Transverse colon (tissue), 4 donors: ENCODE data around the gene MAP2K5. TPM values are rescaled to one million over a fixed set of nuclear protein-coding genes. Genes with fewer than 3 reads are reported as not detected.
"Not testable (repeated sequence)": the region's sequence is repeated elsewhere in the genome, so short reads cannot be mapped to it uniquely, and the experiment has no call there.

ENCODE experiments used
- DNase-seq: peaks from one replicate; pipeline ENCODE4 v3.0.0-alpha.2; 2019
- H3K27ac ChIP-seq, 4 donors: fragments of 200-600 bp; sonication (generic); 2 replicates each; pipeline ENCODE4 v1.5.1; 2016 to 2018; ENCODE audit warnings: inconsistent platforms in 4 of 4
- H3K27me3 ChIP-seq: fragments of 200-600 bp; sonication (generic); 2 replicates; pipeline ENCODE4 v1.5.1; 2017; ENCODE audit warnings: inconsistent platforms
- H3K36me3 ChIP-seq, 4 donors: fragments of 200-600 bp; sonication (generic); 2 replicates each; pipeline ENCODE4 v1.5.1; 2017 to 2019; ENCODE audit warnings: inconsistent platforms in 4 of 4
- H3K4me1 ChIP-seq, 4 donors: fragments of 200-600 bp; sonication (generic); 2 replicates each; pipeline ENCODE4 v1.5.1; 2017 to 2020; ENCODE audit warnings: inconsistent platforms in 4 of 4
- H3K4me3 ChIP-seq, 4 donors: fragments of 200-600 bp; sonication (generic); 1 replicate in 1 of 4; 2 replicates in 3 of 4; pipeline versions ENCODE4 v1.5.1 to v1.6.1; 2017 to 2019; ENCODE audit warnings: inconsistent platforms in 4 of 4
- H3K9me3 ChIP-seq, 2 donors: fragments of 200-600 bp; sonication (generic); 2 replicates each; pipeline ENCODE4 v1.5.1; 2017 to 2019; ENCODE audit warnings: inconsistent platforms in 2 of 2
- EP300 ChIP-seq: sonication (generic); formaldehyde crosslinking; IDR thresholded peaks from one replicate; pipeline ENCODE4 v1.6.1; 2017; ENCODE audit warnings: antibody characterized with exemption, low read depth
- POLR2A ChIP-seq: fragments of 450-650 bp; IDR thresholded peaks from one replicate; pipeline ENCODE4 v1.6.1; 2016; ENCODE audit warnings: antibody characterized with exemption, mild to moderate bottlenecking, moderate library complexity
- POLR2AphosphoS5 ChIP-seq, 3 donors: sonication (generic); formaldehyde crosslinking; IDR thresholded peaks; one replicate each; pipeline ENCODE4 v1.6.1; 2016; ENCODE audit warnings: antibody characterized with exemption in 3 of 3
- WGBS, 2 donors: methylation state at CpG; one replicate each; pipeline ENCODE4 v1.1.5; 2018; ENCODE audit warnings: low coverage in 1 of 2; 5-methylcytosine and 5-hydroxymethylcytosine counted together
- in situ Hi-C, 4 donors: fragments of 200-750 bp; cut with MboI; loops; one replicate each; pipeline versions ENCODE4 v1.15.0 to v1.15.1; 2017; ENCODE audit warnings: low sequenced_read_pairs in 3 of 4, low pct_ligation_motif_present in 1 of 4, low pct_unique_long_range_greater_than_20kb in 1 of 4
- intact Hi-C: fragments of 100-400 bp; cut with DNase I; formaldehyde crosslinking; loops from one replicate; pipeline ENCODE4 v1.15.1; 2023; ENCODE audit warnings: low total_unique reads
- total RNA-seq, 4 donors: library from RNA; depleted of rRNA; stranded (reverse); fragments of >200 nt; gene quantifications; one replicate each; pipeline ENCODE4 v1.1.0, GENCODE V29; 2016
- TF ChIP-seq, protein P1 (sequence below), 5 experiments: fragments of 200-600 bp in 3 of 5; fragments of 450-650 bp in 2 of 5; sonication (generic) in 3 of 5; IDR thresholded peaks; 1 replicate in 2 of 5; 2 replicates in 3 of 5; pipeline ENCODE4 v1.5.1; 2016 to 2017; ENCODE audit warnings: antibody characterized with exemption in 5 of 5, inconsistent platforms in 3 of 5, mild to moderate bottlenecking in 2 of 5, moderate library complexity in 1 of 5

Gene MAP2K5
- total RNA-seq, 4 donors from 2014 or later, result 19.8 to 320 (median 21.1) TPM

GRCh38 chr15:67611370-67612369 lies 69.2 kb downstream of the MAP2K5 start:
- in situ Hi-C loops (no loop called here), intact Hi-C loops (no loop called here)
- Histone ChIP-seq H3K4me1 (peaks cover 4 to 20% (median 11%) of the 10 kb centered on the region in 4 donors), H3K4me3 (no peak overlapping the region), H3K9me3 (no peaks in the 10 kb centered on the region), H3K27me3 (no peaks in the 10 kb centered on the region), H3K27ac (no peak overlapping the region), H3K36me3 (no peaks in the 10 kb centered on the region)
- TF ChIP-seq EP300, result no peak
- no peak for TF ChIP-seq POLR2A
- no peak for DNase-seq
- whole genome bisulfite sequencing, 2 donors, result 62 to 75% methylated on average over 3 to 6 of the region's 6 CpGs

DNA sequence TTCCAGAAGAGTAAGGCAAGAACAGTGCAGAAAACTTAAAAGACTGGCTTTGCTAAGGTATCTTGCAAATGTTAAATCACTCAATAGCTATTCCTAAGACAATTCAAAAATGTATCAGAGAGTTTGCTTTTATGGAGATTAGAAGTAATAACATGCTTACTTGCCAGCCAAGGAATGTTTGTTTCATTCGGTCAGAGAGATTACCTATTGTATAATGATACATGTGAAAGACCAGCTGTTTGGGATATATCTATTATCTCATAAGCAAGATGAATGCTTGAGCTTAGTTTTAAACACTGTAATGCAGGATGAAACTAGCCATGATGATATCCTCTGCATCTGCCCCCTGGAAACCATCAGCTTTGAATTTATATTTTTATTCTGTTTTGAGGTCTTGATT lies 70.7 kb downstream of the MAP2K5 start:
- Histone ChIP-seq H3K27ac (no peak overlapping the region), H3K9me3 (no peaks in the 10 kb centered on the region), H3K4me3 (no peak overlapping the region), H3K4me1 (peaks cover 0 to 15% (median 9%) of the 10 kb centered on the region in 4 donors), H3K27me3 (no peaks in the 10 kb centered on the region), H3K36me3 (no peaks in the 10 kb centered on the region)
- intact Hi-C loops (no loop called here), in situ Hi-C loops (no loop called here)
- 78 to 93% methylated on average over 1 of the region's 1 CpG for WGBS, 2 donors
- TF ChIP-seq POLR2AphosphoS5 (IDR thresholded peaks at IDR 0.05), result no peak
- TF ChIP-seq, protein P1, sequence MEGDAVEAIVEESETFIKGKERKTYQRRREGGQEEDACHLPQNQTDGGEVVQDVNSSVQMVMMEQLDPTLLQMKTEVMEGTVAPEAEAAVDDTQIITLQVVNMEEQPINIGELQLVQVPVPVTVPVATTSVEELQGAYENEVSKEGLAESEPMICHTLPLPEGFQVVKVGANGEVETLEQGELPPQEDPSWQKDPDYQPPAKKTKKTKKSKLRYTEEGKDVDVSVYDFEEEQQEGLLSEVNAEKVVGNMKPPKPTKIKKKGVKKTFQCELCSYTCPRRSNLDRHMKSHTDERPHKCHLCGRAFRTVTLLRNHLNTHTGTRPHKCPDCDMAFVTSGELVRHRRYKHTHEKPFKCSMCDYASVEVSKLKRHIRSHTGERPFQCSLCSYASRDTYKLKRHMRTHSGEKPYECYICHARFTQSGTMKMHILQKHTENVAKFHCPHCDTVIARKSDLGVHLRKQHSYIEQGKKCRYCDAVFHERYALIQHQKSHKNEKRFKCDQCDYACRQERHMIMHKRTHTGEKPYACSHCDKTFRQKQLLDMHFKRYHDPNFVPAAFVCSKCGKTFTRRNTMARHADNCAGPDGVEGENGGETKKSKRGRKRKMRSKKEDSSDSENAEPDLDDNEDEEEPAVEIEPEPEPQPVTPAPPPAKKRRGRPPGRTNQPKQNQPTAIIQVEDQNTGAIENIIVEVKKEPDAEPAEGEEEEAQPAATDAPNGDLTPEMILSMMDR (IDR thresholded peaks at IDR 0.05), result no peak
- no peak for TF ChIP-seq POLR2A
- no peak for DNase-seq

GRCh38 chr15:67613708-67614107 lies 71.2 kb downstream of the MAP2K5 start:
- intact Hi-C loops, result no loop called here
- no peak overlapping the region for H3K4me3 ChIP-seq
- H3K27ac ChIP-seq, result no peak overlapping the region
- H3K27me3 ChIP-seq, result no peaks in the 10 kb centered on the region
- no peaks in the 10 kb centered on the region for H3K9me3 ChIP-seq
- in situ Hi-C loops, result no loop called here
- DNase-seq, result no peak
- H3K36me3 ChIP-seq, result no peaks in the 10 kb centered on the region
- TF ChIP-seq, protein P1 (IDR thresholded peaks at IDR 0.05), result no peak
- H3K4me1 ChIP-seq, result peaks cover 0 to 10% (median 6%) of the 10 kb centered on the region in 4 donors
- WGBS, 2 donors, result 89 to 94% methylated on average over 2 to 3 of the region's 3 CpGs

DNA sequence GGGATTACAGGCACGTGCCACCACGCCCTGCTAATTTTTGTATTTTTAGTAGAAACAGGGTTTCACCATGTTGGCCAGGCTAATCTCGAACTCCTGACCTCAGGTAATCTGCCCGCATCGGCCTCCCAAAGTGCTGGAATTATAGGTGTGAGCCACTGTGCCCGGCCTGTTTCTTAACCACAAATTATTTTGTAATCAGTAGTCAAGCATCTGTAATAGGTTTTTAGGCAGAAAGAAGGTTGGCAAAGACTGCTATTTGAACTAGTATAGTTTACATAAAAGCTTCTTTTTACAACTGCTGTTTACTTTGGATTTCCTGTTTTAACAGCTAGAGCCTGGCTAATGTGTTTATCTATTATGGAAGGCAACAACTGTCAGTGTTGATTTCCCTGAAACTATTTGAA lies 72.6 kb downstream of the MAP2K5 start:
- H3K4me1 ChIP-seq, H3K36me3 ChIP-seq, intact Hi-C loops, in situ Hi-C loops, DNase-seq, H3K9me3 ChIP-seq, H3K27ac ChIP-seq, H3K4me3 ChIP-seq, H3K27me3 ChIP-seq: not testable (repeated sequence)
- 67% methylated on average over 6 of the region's 6 CpGs; no CpG with 5 or more reads in 1 of the 2 donors for WGBS, 2 donors

DNA sequence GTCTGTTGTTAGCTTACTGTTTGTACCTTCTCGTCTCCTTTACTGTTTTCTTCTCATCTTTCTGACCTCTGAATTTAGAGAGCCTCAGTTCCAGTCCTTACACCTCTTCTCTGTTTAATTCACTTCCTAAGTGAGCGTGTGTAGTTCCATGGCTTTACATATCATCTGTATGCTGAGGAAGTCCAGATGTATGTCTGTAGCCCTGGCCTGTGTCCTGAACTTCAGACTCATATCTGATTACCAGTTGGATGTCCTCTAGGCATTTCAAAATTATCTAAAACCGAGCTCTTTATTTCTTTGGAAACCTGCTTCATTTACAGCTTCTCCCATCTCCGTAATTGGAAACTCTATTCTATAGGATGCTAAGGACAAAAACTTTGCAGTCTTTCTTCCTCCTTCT lies 75.8 kb downstream of the MAP2K5 start:
- WGBS, 2 donors, result 72 to 84% methylated on average over 4 of the region's 4 CpGs
- DNase-seq, result no peak
- TF ChIP-seq POLR2A (no peak), EP300 (no peak), POLR2AphosphoS5 (IDR thresholded peaks at IDR 0.05) (no peak)
- TF ChIP-seq, protein P1 (IDR thresholded peaks at IDR 0.05), result no peak
- Histone ChIP-seq H3K27ac (no peak overlapping the region), H3K27me3 (no peaks in the 10 kb centered on the region), H3K4me3 (no peak overlapping the region), H3K36me3 (no peaks in the 10 kb centered on the region), H3K4me1 (no peaks in the 10 kb centered on the region), H3K9me3 (no peaks in the 10 kb centered on the region)
- intact Hi-C loops (no loop called here), in situ Hi-C loops (no loop called here)
